GM18526 (cell line): ENCODE measurements around the gene CRACR2B.

ENCODE experiments used
- POLR2A ChIP-seq: IDR thresholded peaks from 3 replicates; pipeline ENCODE4 v1.6.1; 2011; ENCODE audit not compliant: insufficient read length; ENCODE audit errors: extremely low read depth

Gene CRACR2B

DNA sequence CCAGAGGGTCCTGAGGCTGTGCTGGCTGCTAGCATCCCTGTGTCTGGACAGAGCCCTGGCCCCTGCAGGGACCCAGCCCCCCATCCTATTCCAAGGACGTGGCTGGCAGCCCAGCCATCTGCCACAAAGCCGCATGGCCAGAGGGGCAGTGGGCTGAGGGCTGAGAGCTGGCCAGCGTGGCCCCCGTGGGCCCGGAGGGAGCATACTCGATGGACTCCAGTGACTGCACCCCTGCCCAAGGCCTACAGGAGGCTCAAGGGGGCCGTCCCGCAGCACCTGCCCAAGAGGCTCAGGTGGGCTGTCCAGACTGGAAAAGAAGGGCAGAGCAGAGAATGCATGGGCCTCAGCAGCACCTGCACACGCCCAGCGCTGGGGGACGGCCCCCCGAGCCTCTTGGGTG is 28.1 kb downstream of the CRACR2B start:
- no peak for TF ChIP-seq POLR2A

GRCh38 chr11:856397-856796 is 28.7 kb downstream of the CRACR2B start:
- TF ChIP-seq POLR2A, result no peak

DNA sequence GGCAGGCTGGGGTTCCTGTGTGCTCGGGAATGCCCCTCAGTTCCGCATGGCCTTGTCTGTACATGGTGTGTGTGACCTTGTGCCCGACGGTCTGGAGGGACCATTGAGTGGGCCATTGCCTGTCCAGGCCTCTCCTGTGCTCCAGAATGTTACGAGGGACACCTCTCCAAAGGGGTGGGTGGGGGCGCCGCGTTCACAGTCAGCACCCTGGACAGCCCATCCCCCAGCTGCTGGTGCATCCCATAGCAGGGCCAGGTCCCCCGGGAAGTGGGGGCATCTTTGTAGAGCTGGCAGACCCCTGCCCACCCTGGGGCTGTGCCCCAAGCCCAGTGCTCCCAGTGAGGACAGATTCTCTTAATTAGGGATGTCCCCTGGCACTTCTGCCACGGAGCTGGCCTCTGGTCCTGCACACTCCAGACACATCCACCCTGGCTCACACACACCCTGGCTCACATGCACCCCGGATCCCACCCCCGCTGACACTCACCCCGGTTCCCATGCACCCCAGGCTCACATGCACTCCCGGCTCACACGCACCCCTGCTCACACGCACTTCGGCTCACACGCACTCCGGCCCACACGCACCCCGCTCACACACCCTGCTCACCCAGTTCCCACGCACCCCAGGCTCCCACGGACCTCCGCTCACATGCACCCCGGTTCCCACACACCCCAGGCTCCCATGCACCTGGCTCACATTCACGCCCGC is 30.5 kb downstream of the CRACR2B start:
- TF ChIP-seq POLR2A, result no peak

- TF ChIP-seq POLR2A, result no peak
These were observed 31.1 kb downstream of the CRACR2B start for GRCh38 chr11:858762-859339.

DNA sequence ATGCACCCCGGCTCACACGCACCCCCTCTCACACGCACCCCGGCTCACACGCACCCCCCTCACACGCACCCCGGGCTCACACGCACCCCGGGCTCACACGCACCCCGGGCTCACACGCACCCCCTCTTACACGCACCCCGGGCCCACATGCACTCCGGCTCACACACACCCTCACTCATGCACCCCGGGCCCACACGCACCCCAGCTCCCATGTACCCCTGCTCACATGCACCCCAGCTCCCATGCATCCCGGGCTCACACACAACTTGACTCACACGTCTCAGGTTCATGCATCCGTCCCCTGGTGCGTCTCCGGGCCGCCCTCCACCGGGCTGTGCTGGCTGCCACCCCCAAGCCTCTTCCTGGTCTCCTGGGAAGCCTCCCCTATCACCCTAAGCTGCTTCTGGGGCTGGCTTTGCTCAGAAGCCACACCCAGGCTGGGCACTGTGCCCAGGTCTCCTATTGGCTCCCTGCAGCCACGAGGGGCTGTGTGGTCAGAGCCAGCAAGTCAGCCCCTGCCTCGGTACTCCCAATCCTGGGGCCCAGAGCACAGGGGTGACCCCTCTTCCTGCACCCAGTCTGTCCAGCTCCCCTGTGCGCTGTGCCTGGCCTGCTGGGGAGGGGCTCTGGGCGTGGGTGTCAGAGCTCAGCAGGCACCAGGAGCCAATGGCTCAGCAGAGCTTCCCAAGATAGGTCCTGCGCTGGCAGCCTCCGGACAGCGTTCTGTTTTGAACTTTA is 31.8 kb downstream of the CRACR2B start:
- no peak for TF ChIP-seq POLR2A

- TF ChIP-seq POLR2A, result no peak
These were observed 32.8 kb downstream of the CRACR2B start for GRCh38 chr11:860234-861104.

DNA sequence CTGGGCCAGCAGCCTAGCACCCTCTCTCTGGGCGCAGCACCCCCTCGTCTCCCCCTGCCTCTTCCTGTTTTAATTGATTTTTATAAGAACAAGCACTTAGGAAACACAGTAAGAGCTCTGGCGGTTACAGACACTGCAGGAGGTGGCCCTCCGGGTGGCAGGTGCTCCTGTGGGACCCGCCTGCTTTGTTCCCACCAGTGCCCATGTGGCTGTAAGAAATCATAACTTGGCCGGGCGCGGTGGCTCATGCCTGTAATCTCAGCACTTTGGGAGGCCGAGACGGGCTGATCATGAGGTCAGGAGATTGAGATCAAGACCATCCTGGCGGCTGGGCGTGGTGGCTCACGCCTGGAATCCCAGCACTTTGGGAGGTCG is 33.4 kb downstream of the CRACR2B start:
- no peak for TF ChIP-seq POLR2A

- TF ChIP-seq POLR2A, result no peak
These were observed 34.5 kb downstream of the CRACR2B start for GRCh38 chr11:862081-862661.

DNA sequence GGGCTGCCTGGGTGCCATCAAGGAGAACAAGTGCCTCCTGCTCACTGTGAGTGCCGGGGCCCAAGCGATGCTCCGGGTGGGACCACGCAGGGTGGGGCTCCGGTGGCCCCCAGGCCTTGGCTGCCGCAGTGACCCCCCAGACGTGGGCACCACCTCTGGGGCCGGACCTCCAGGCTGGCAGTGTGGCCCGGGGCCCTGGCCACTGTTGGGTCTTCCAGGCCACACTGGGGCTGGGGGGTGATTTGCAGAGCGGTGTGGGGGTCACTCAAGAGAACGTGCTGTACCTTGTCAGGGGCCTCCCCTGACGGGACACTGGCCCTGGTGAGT is 34.9 kb downstream of the CRACR2B start:
- no peak for TF ChIP-seq POLR2A

DNA sequence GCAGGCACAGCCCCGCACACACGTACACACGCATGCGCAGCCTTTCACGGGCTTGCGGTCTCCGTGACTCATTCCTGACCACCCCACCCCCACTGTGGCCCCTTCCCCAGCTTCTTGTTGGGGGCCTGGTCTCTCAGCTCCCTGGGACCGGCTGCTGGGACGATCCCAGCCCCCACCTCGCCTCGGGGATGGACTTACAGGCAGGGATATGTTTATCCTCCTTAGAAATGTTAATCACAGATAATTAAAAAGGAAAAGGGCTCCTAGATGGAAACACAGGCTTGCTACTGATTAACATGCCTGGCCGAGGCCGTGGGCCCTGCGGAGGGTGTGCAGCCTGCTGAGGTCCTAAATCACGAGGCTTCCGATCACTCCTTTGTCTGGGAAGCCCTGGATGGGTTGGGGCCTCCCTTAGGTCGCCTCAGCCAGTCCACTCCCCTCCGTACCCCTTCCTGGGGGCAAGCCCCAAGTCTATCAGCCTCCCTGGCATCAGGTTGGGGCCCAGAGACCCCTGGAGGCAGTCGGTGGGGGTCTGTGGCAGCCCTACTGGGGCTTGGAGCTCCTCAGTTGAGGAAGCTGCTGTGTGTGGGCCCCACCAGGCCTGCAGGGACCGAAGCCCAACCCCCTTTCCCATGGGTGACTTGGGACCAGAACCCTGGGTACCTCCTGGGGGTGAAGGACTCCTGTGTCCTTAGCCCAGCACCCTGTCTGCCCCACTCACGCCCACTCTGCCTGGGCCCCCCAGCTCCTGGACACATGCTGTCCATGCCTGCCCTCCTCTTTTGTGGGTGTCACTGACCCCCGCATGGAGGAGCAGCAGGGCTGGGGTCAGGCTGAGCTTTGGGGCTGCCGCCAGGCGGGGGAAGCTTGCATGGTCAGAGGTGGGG is 35.5 kb downstream of the CRACR2B start:
- TF ChIP-seq POLR2A, result no peak

DNA sequence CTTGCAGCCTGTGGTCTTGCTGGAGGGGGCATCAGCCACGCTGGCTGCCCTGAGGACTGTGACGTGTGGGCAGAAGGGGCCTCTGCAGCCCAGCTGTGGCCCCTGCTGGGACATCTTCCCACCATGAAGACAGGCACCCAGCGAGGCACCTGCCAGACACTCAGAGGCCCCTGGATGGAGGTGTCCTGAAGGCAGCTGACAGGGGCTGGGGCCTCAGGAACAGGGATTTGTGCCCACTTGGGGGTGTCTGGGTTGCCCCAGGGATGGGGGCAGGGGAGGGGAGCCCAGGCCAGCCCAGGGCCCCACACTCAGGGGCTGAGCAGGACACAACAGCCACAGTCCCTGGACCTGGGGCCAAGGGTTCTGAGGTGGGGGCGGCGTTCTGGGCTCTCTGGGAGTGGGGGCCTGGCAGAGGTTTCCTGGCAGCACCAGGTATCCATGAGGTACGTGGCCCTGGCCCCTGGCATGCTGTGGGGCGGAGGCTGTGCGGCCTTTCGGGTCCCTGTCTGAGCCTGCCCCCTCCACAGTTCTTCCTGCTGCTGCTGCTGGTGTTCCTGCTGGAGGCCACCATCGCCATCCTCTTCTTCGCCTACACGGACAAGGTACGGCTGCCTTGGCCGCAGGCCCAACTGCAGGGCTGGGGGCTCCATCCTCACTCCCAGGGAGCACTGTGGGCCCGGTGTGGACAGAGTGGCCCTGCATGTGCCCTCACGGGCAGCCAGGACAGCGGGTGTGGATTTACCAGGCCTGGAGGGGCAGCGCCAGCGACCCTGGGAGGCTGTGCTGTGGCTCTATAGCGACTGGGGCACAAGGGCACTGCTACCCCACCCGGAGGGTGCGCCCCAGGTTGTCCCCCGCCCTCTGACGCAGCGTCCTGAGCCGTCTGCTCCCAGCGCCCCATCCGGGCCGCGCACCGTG is 36.5 kb downstream of the CRACR2B start:
- no peak for TF ChIP-seq POLR2A

DNA sequence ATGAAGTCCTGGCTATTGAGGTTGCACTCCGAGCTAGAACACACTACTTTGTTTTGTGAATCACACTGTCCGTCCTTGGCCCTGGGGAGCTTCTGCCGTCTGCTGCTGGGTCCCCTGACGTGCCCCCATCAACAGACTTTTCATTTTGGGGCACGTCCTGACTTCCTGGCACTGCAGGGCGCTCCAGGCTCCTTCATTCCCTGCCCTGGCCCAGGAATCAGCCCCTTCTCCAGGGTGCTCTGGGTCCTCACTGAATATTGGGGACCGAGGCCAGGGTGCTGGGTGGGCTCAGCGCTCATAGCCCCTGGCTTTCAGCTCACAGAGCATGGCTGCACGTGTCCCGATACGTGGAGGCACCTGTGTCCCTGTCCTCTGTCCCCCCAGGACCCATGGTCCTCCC is 37.2 kb downstream of the CRACR2B start:
- TF ChIP-seq POLR2A, result no peak
